NCI-H2029 treated with DMSO at 0.1 percent for 48 hours (cell line): ENCODE measurements around the gene PLEKHH3.
A peak's percentile ranks its signal among the peaks of the same experiment; 100 is the strongest.

Experiments
- DNase-seq: peaks from one replicate; lab custom pipeline; 2025; lab: John Stamatoyannopoulos, UW

Gene PLEKHH3

DNA sequence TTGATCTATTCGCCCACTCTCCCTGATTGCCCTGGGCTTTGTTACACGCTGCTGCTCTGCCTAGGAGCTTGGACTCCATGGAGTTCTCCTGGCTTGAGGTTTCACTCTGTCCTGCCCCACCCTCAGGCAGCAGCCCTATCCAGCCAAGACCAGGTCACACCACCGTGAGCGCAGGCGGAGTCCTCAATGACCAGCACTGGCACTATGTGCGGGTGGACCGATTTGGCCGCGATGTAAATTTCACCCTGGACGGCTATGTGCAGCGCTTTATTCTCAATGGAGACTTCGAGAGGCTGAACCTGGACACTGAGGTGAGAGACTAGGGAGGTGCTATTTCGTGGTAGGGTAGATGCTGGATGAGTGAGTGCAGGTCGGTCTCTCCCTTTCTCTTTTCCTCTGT lies 9.0 kb upstream of the PLEKHH3 start:
- no peak for DNase-seq

DNA sequence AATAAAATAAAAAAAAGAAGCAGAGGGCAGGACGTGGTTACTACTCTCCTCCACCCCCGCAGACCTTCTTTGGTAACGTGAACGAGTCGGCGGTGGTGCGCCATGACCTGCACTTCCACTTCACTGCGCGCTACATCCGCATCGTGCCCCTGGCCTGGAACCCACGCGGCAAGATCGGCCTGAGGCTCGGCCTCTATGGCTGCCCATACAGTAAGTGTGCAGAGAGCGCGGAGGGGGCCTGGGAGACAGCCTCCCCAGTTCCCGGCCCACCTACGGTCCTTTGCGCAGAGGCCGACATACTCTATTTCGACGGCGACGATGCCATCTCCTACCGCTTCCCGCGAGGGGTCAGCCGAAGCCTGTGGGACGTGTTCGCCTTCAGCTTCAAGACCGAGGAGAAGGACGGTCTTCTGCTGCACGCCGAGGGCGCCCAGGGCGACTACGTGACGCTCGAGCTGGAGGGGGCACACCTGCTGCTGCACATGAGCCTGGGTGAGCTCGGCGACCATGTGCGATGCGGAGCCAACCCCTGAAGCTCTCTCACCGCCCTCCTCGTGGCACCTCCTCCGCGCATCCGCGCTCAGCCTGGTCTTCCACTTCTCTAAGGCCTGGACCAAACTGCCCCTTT lies 8.2 kb upstream of the PLEKHH3 start:
- DNase-seq, result no peak

DNA sequence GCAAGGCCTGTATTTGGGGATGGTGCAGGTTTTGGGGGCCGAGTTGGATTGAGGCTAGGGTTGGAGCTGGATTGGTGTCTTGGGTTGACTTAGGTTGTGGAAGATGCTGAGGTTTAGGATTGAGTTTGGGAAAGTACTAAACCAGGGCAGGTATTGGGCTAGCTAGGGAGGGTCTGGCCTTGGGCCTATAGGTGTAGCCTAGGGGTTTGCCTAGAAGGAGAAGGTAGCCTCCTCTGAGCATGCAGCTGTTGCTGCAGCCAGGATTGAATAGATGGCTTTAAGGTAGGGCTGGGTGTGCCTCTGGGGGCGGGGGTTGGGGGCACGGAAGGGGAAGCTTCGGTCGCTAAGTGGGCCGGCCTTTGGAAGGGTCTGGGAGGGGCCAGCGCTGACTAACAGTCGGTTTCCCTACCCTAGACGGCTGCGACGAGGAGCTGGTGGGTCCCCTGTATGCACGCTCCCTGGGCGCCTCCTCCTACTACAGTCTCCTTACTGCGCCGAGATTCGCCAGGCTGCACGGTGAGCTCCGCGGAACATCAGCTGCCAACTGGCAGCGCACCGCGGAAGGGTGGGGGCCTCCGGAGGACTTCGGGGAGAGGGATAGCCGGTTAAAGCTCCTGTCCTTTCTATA lies 6.7 kb upstream of the PLEKHH3 start:
- no peak for DNase-seq

DNA sequence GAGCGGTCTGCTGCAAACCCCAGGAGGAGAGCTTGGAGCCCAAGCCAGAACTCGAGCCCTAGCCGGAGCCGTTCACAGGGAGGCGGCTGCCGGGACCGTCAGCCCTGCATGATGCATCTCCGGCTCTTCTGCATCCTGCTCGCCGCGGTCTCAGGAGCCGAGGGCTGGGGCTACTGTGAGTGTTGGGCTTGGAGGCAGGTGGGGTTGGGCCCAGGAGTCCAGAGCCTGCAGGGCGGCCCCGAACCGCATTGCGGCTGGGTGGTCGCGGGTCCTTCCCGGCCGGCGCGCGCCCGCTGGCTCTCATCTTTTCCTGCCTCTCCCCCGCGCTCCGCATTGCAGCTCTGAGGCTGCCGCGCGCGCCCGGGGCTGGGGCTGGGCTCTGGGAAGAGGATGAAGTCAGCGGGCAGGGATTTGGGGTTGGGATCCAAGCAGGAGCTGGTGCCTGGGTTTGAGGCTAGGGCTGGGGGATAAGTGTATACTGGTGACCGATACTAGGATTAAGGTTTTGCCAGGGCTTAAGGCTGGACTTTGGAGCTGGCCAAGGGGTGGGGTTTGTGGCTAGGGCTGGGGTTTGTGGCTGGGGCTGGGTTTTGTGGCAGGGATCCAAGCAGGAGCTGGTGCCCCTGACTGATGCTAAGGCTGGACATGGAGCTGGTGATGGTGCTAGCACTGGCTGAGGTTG lies 6.1 kb upstream of the PLEKHH3 start:
- no peak for DNase-seq

DNA sequence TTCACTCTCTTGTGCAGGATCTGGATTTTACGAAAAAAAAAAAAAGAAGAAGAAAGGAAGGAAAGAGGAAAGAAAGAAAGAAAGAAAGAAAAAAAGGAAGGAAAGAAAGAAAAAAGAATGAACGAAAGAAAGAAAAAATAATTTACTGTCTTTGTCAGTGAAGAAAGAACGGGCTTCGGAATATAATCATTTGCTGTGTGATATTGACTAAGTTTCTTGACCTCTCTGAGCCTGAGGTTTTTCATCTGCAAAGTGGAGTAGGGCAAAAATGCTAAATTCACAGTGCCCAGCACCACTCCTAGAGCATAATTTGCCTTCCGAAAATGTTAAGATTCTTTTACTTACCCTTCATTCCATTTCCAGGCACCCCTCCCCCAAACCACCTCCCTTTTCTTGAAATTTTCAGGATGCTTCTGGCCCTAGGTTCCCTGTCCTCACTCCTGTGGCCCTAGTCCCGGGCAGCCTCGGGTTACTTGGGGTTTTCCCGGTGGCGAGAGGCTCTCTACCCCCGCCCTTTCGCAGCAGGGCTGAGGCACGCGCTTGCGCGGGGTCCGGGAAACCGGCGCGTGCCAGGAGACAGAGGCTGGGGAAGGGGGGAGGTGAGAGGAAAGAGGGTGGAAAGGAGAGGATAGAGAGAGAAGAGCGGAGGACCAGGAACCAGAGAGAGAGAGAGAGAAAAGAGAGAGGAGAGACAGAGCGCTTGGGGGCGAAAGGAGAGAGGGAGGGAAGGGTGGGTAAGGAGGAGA lies 5.4 kb upstream of the PLEKHH3 start, which contains the start of gene CNTNAP1:
Gene CNTNAP1 (plus strand): TSS at position 556 of the 746 bp plus-strand sequence. CDS start 299 bp downstream, outside the sequence.
- no peak for DNase-seq

DNA sequence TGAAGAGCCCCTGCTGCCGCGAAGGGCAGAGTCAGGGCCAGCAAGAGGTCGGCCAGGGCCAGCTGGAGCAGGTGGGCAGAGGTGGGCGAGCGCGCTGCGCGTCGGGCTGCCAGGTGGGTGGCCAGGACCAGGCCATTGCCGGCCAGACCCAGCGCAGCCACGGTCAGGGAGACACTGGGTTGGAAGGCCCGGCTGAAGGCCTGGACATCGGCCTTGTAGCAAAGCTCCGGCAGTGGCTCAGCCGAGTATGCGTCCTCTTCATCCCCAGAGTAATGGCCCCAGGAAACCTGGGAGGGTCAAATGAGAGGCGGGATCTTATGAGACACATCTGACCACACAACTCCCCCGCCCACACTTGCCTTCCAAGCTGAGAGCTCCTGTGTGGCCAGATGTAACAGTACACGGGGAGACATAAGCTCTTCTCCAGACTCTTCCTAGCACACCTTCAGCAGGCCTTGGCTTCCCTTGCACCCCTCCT lies 3.6 kb upstream of the PLEKHH3 start:
- no peak for DNase-seq

DNA sequence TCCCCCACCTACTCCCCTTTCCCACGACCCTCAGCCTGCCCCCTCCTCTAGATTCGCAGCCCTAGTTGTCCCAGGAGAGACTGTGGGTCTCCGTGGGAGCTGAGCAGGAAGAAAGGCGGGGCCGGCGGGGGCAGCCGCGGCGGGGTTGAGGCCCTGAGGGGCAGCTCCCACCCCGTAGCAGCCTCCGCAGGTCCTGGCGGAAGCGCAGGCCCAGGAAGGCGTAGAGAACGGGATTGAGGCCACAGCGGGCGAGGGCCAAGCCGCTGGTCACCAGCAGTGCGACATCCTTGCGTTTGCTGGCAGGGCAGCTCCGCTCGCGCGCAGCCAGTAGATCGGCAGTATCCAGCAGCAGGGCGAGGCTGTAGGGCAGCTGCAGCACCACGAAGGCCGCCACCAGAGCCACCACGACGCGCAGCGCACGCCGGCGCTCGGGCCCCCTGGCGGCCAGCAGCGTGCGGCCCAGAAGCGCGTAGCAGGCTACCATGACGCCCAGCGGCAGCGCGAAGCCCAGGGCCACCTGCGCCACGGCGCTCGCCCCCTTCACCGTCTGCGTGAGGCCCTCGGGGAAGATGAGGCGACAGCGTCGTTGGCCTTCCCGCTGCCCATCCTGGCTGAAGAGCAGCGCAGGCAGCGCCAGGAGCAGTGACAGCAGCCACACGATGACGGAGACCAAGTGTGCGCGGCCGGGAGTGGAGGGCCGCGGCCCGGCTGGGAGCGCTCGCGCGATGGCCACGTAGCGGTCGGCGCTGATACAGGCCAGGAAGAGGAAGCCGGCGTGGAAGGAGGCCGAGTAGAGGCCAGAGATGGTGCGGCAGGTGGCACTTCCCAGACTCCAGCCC lies 2.9 kb upstream of the PLEKHH3 start:
- no peak for DNase-seq

DNA sequence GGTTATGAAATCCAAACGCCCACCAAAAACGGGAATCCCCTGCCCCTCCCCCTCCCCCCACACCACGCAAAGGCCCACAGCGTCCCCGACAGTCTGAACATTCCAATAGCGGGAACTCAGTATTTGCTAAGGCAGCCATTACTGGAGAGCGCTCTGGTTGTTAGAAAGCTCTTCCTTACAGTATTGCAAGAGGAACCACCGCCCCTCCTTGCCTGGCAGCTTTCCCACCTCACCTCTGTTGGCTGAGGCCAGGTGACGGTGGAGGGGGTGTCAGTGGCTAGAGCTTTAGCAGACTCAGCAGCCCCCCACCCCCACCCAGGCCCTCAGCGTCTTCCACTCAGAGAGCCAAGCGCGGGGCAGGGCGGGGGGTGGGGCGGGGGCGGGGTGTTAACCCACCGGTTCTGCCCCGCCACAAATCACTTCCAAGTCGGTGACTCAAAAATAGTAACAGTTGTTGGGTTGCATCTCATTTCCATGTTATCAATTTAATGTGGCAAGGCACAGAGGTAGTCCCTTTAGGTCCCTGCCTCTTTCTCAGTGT lies 2.2 kb upstream of the PLEKHH3 start:
- DNase-seq, result peak; percentile 64

DNA sequence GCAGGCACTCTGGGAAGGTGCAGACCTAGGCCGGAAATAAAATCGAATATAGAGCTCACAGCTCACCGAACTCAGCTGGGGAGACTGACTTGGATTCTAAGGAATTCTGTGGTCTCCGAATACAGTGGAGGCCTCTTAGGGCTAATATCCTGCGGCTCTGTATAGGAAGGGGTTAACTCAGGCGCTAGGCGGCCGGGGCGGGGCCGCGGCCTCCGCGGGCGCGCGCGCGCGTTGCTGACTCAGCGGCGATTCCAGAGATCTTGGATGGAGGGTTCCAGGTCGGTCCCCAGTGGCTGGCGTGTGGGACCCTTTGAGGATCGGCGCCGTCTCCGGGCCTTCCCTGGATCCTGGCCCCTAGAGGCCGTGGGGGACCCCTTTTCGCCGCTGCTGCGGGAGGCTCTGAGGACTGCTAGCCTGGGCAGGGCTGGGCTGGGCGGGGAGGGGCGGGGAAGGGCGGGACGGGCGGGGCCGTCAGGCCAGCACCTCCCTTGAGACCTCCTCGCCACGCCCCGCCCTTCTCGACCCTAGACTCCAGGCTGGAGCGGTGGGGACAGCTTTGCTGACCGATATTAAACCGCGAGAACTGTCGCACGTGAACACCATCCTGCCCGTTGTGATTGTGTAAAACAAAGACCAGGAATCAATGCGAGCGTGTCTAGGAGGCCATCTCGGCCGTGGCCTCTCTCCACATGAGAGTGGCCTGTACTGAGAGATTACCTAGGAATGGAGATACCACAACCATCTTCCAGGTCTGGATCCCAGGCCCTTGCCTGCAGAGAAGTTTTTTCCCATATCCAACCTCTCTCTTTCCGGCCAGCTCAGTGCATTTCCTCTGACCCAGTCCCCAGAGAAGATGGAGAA lies 1.4 kb upstream of the PLEKHH3 start:
- peak; percentile 62 for DNase-seq

DNA sequence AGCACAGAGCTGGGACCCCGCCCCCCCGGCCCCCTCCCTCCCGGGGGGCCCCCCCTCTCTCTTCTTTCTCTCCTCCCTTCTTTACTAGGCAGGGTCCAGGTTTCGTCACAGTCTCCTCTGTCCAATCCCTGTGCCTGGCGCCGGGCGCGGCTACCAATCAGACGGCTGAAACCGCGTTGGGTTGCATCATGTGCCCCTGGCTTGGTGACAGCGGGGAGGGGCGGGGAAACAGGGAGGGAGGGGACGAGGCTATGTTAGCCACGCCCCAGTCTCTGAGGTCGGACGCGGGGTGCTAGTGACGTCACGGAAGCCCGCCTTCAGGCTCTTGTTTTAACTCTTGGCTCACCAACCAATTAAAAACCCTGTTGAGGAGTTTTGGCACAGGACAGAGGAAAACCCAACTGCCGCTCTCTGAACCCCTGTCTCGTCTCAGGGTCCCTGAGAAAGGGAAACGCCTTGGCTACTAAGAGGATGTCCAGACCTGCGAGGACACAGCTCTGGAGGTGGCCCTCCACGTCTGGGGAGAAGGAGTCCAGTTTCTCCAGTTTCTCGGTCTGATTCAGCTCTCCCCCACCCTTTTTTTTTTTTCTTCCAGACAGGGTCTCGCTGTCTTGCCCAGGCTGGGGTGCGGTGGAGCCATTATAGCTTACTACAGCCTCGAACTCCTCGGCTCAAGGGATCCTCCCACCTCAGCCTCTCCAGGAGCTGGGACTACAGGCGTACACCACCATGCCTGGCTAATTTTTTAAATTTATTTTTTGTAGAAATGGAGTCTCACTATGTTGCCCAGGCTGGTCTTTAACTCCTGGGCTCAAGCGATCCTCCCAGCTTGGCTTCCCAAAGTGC lies 441 bp upstream of the PLEKHH3 start:
- DNase-seq, result peak; percentile 96

DNA sequence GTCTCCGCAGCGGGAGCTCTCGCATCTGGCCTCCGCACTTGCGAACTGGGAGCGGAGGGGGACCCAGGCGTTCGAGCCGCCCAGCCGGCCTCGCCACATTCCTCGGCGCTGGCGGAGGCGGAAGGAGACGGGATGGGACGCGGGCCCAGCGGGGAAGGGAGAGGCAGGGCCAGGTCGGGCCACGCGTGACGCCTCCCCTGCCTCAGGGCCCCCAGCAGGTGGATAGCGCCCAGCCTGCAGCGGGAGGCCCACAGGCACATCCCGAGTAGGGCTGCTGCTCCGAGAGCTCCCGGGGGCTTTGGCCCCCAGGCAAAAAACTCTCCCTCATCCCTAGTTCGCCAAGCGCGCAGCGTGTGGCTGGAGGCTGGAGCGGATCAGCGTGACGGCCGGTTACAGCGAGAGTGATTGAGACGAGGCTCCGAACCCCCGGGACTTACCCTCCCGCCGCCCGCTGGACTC lies 800 bp downstream of the PLEKHH3 start:
- DNase-seq, result no peak

DNA sequence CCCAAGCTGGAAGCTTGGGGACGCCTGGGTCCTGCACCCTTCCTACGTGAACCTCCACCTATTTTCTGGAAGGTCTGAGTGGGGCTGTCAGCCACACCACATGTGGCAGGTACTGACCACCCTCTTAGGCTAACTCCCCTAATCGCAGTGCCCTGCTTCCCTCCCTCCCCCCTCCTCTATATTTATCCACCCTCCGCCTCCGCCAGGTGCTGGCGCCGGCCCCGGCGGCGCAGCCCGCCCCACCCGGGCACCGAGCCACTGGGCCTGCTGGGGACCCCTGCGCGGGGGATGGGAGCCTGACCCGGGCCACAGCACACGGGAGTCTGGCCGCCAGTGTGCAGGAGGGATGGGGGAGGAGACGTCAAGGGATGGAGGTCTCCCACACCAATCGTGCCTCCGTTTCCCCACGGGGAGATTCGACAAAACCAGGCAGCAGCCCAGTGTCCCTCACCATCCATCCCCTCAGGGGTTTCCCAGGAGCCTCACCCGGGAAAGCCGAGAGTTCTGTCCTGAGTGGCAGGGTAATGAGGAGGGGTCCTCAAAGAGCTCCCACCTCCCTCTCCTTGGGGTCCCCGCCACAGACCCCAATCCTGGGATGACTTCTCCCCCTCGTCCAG lies 1.3 kb downstream of the PLEKHH3 start:
- no peak for DNase-seq

DNA sequence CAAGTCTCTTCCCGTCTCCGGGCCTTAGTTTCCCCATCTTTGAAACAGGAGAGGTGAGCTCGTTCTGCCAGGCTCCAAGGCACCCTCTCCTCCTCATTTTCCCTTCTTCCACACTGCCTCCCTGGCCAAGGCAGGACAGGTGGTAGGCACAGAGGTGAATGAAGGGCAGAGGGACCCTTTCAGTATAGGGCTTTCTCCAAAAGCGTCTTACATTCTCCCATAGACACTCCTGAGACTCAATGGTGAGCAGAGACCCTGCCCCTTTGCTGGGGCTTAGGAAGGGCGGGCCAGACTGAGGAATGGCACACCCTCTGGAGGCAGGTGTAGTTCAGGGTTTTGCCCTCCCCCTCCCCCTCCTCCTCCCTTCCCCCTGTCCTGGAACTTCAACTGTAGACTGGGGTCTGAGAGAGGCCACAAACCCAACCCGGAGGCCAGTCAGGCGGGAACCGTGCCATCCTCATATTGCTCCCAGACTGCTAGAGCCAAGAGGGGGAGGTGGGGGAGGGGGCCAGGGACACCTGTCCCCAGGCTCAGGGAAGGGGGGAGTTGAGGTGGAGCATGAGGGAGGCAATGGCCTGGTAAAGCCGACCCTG lies 1.9 kb downstream of the PLEKHH3 start:
- peak; percentile 45 for DNase-seq

DNA sequence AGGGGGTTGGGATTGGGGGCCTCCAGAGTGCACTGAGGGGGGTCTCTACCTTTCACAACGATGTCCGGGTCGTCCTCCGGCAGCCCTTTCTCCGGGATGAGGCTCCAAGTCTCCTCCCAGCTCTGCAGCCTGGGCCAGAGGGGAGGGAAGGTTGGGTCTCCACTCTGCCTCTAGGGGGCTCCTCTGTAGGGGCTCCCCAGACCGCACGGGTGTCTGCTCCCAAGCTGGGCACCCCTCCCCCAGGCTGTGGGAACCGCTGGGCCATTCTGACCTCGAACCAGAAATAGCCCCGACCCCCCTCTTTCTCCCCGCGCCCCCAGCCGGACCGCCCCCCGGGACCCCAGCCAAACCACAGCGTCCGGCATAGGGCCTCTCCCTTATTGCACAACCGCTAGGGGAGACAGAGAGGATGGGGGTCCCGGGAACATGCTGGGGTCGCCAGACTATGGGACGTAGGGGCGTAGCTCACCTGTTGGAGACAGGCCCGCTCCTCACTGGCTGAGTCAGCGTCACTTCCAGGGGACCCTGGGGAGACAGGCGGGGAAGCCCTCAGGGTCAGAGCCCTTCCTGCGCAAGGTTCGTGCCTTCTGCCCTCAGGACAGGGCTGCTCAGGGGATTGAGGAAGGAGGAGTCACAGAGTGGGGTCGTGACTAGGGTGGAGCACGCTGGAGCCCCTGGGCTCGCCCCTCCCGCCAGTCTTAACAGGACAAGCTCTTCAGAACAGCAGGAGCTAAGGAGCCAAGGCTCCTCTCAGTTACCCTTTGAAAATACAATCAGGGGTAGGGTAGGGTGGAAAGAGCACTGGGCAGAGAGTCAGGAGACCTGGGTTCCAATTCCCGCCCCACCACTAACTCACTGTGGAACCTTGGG lies 2.7 kb downstream of the PLEKHH3 start:
- DNase-seq, result no peak

DNA sequence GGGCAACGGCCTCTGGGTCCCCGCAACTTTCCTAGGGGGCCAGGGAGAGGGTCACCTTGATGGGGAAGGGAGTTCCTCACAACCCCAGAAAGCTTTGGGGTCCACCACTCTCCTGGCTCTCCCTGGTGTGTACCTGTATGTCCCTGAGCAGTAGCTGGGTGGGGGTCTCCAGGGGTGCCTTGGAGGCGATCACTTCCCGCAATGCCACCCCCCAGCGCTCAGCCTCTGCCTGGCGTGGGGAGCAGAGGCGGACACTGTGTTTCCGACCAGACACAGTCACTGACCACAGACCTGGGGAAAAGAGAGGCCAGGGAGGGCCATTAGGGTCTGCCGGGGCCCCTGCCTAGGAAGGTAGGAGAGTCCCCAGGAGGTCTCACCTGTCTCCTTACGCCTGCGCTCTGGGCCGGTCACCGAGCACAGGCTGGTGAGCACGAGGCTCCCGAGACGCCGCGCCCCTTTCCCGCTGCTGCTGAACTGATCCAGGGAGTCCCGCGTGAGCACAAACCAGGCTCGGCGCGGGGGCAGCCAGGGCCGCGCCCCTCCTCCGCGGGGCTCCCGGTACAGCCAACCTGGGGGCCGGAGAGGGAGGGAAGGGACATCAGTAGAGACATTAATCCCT lies 3.4 kb downstream of the PLEKHH3 start:
- DNase-seq, result no peak

DNA sequence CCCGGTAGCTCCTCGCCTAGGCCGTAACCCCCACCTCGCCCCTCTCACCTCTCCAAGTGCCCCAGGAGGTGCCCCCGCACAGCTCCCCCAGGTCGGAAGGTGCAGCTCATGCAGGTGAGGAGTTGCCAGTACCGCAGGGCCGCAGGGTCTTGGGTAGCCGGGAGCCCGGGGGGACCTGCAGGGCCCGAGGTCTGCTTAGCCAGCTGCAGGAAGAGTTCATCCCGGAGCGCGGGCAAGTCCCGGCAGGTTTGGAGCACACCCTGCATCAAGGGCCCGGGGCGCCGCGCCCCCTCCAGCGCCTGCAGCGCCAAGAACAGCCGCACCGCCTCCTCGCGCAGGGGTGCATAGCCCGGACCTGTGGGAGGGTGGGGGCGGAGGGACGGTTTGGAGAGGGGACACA lies 4.8 kb downstream of the PLEKHH3 start:
- DNase-seq, result no peak
